ENCODE results near the gene GALNT3.
A peak's percentile ranks its signal among the peaks of the same experiment; 100 is the strongest.

GRCh38 chr2:165825041-165825440 is 31.0 kb upstream of the GALNT3 start:
- TF ChIP-seq ZBTB1 (tag by site-specific recombination; IDR thresholded peaks at IDR 0.05) (no peak), ZNF24 (tag by site-specific recombination; IDR thresholded peaks at IDR 0.05) (no peak), SETDB1 (IDR thresholded peaks at IDR 0.05; ENCODE audit: insufficient read length, low read length) (no peak), ZNF585B (tag by site-specific recombination; IDR thresholded peaks at IDR 0.05) (no peak), CTCF (tag by site-specific recombination; IDR thresholded peaks at IDR 0.05) (no peak), ZBTB21 (tag by site-specific recombination; IDR thresholded peaks at IDR 0.05) (0 out of 2 replicates have a peak, but pooled peaks have one; percentile 30), ZFP37 (tag by site-specific recombination; IDR thresholded peaks at IDR 0.05) (no peak), IKZF3 (tag by site-specific recombination; IDR thresholded peaks at IDR 0.05) (0 out of 2 replicates have a peak, but pooled peaks have one; percentile 42), HOXD13 (CRISPR knock-in tag; IDR thresholded peaks at IDR 0.05; ENCODE audit: borderline replicate concordance) (no peak), AEBP2 (tag by site-specific recombination; IDR thresholded peaks at IDR 0.05; ENCODE audit: borderline replicate concordance) (no peak), ZNF830 (tag by site-specific recombination; IDR thresholded peaks at IDR 0.05; ENCODE audit: low read depth) (peak; percentile 99)
